Tongue (tissue), 2 donors: Measurements from ENCODE around the gene WDR82. TPM values are rescaled to one million over a fixed set of nuclear protein-coding genes. Genes with fewer than 3 reads are reported as not detected.

ENCODE experiments used
- DNase-seq: peaks from one replicate; pipeline ENCODE4 v3.0.0-alpha.2; 2015
- total RNA-seq: library from RNA; depleted of rRNA; stranded (reverse); fragments of >200 nt; gene quantifications from one replicate; pipeline ENCODE4 v1.2.3, GENCODE V29; 2014

Gene WDR82
- total RNA-seq, 1 donor from 2014 or later = 95.1 TPM

DNA sequence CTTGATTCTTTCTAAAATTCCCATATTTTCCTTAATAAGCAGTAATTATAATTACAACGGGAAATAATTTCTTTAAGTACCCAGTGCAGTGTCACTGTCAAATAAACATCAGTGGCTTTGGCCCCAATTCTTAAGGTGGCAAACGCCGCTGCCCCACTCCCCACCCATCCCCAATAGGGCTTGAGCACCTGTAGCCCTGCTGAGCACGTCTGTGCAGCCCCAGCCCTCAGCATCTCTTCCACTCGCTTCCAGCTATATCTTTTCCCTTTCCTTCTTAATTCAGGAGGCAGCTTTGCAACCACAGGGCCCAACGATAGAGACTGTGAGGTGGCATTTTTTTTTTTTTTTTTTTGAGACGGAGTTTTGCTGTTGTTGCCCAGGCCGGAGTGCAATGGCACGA, 23.8 kb downstream of the WDR82 start:
- no peak for DNase-seq

DNA sequence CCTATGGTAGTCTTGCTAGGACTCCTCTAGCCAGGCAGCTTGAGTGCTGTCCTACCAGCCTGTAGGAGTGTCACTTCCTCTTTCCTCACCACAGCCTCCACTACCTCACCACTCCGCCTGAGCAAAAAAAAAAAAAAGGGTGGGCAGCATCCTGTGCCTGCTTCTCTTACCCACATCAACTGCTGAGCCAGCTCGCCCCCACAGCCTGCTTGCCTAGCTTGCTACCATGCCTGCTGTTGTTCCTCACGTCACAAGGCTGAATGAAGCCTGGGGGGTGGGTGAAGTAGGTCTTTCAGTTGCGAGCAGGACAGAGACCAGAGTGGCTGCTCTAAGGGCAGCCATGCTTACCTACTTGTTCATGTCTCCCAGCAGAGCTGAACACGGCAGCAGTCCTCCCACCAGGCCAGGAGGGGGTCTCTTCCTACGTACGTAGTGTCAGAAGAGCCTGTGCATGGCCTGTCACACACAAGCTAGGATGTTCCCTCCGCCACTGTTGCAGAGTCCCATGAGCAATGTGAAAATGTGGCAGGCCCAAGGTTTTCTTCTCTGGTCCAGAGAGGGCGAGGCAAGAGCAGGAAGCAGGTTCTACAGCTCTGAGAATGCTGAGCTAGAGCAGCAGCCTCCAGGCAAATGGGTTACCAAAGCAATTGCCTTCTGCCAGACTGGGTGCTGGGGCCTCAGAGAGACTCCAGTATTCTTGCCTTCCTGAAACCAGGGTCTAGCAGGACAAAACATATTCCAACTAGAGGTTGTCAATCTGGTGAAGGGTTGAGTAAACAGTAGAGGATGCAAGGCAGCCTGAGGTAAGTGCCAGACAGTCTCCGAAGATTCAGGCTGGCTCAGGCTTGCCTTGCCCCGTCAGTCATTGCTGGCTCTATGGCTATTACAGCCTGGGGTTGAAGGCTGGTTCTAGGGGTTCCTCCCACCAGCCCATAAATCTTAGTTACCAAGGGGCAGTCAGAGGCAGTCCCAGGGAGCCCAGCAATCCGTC, 24.8 kb downstream of the WDR82 start:
- peak; percentile 30 for DNase-seq

DNA sequence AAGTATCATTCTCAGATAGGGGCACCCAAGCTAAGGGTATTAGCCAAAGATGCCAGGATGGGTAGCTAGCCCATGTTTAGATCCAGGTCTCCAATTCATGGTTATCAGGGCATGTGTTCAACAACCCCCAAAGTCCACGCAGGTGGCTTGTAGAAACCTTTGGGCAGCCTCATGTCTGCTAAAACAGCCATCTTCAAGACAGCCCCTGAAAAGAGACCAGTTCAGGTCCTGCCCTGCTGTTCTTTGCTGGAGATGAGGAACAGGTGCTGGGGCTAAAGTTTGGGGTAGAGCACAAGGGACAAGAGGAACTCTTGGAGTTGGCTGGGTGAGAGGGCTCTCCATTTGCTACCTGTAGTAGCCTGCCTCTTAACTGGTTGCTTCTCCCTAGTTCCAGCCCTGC, 28.3 kb downstream of the WDR82 start:
- no peak for DNase-seq

DNA sequence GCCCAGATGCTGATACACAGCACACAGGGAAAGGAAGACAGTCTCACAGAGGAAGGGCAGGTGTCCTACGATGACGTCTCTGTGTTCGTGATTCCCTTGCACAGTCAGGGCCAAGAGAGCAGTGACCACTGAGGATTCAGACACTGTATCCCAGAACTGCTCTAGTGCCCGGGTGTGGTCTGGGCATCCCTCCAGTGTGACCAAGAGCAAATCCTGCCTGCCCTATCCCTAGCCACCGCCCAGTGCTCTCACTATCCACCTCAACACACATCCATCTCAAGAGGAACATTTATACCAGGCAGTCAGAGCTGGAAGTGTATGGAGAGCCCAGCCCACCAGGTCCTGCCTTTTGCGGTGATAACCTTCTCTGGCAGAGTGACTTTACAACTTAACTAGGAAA, 28.8 kb downstream of the WDR82 start:
- DNase-seq = no peak

DNA sequence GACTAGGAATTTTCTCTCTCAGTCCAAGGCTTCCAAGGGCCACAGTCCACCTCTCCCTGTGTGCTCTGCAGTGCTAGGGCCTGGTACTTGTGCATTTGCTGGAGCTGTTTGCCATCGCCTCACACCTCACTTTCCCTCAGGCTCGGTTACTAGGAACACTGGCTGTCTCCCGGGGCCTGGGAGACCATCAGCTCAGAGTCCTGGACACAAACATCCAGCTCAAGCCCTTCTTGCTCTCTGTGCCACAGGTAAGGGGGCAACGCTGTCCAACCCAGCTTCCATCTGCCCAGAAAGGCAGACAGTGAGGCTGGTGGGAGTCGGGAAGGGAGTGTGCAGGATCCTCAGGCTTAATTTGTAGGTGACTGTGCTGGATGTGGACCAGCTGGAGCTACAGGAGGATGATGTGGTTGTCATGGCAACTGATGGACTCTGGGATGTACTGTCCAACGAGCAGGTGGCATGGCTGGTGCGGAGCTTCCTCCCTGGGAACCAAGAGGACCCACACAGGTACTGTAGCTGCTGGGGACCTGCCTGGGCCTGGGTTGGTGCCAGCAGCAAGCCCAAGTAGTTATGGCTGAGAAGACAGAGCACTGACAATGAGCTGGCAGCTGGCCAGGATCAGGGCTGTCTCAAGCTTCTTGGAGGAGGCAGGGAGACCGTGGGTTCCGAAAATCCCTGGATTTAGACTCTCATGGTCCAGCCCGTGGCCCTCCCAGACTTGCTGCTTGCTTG, 29.5 kb downstream of the WDR82 start:
- DNase-seq = no peak

DNA sequence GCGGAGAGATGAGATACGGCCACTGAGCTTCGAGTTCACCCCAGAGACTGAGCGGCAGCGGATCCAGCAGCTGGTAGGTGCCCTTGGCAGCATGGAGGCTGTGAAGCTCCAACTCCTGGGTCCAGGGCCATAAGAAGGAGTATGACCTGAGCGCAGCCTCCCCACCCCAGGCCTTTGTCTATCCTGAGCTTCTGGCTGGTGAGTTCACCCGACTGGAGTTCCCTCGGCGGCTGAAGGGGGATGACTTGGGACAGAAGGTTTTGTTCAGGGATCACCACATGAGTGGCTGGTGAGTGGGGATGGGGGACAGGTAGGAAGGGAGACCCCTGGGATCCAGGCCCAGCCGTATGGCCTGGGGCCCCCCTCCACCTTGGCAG, 30.3 kb downstream of the WDR82 start:
- DNase-seq = no peak

DNA sequence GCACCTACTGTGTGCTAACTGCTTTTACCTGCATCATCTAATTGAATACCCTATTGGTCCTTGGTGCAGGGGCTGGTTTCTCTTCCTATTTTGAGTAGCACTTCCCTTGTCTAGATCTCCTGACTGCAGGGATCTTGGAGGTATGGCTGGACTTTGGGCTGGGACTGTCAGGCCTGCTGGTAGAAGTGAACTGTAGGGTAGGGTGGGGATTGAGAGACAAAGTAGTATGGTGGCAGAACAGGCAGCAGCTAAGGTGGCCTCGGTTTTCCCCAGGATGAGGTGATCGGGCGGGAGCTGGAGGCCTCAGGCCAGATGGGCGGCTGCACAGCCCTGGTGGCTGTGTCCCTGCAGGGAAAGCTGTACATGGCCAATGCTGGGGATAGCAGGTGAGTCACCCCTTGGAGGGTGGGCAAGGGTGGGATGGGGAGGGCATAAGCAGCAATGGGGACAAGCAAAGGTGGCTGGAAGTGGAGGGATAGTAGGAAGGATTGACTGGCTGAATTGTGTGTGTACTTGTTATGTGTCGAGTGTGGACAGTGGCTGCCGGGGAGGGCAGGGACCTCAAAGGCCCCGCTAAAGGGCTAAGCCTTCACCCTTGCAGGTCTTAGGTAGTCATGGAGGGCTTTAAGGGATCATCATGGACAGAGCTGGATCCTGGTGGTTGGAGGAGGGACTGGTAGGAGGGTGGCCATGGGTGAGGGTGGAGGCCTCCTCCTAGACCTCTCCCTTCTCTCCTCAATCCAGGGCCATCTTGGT, 30.9 kb downstream of the WDR82 start:
- no peak for DNase-seq

DNA sequence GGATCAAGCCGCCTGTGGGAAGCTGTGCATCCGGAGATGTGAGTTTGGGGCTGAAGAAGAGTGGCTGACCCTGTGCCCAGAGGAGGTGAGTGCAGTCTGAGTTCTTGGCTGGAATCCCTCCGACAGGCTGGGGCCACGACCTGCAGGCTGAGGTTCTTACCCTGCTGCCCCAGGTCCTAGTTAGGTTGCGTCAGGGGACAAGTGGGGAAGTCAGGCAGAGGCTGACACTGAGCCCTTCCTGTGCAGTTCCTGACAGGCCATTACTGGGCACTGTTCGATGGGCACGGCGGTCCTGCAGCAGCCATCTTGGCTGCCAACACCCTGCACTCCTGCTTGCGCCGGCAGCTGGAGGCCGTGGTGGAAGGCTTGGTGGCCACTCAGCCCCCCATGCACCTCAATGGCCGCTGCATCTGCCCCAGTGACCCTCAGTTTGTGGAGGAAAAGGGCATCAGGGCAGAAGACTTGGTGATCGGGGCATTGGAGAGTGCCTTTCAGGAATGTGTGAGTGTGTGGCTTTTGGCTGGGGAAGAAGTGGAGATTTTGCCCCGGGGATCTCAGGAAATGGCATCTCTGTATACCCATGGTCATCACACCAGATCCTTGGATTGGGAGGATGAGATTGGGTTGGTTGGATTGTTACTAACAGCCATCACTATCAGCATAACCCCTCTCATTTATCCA, 31.6 kb downstream of the WDR82 start:
- no peak for DNase-seq

DNA sequence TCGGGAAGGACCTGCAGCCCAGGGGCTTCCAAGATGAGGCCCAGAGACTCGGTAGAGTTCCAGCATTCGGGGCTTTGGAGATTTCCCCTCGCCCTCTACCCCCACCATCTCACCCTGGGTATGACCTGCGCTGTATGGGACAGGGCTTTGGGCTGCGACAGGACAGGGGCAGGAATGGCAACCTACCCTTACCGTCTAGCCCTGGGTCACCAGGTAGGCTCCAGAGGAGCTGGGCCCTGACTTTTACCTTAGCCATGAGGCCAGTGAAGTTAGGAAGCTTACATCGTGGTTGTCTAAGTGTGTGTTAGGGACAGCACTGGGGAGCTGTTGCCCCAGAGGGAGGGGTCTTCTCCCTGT, 32.2 kb downstream of the WDR82 start:
- no peak for DNase-seq

DNA sequence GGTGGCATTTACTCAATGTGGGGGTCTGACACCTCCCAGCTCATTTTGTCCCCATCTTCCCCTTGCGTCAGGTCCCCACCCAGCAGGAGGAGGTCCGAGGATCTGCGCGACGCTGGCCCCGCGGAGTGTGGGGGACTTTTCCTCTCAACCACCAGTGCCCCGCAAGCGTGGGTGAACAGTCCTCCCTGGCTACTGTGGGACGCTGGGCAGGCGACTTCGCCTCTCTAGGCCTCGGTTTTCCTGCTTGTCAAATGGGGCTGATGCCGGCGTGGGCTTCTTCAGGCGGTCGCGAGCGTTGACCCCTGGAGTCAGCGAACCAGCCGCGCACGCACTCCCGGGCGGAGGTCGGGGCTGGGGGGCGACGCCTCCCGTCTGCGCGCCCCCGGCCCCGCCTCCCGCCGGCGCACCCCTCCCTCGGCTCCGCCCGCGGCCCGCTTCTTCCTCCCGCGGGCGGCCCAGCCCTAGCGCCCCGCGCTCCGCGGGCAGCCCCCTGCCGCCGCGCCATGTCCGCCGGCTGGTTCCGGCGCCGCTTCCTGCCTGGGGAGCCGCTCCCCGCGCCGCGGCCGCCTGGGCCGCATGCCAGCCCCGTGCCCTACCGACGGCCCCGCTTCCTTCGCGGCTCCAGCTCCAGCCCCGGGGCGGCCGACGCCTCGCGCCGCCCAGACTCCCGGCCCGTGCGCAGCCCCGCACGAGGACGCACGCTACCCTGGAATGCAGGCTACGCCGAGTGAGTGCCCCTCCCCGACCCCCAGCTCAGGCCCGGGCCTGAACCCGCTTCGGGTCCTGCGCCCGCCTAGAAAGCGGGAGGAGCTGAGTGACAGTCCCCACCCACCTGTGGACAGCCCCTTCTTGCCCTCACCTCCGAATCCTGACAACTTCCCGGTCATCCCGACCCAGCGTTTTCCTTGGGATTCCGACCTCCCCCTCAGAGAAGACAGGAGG, 32.9 kb downstream of the WDR82 start, which contains the start of gene PPM1M:
TSS of gene PPM1M (plus strand) at position 438 of the 942 bp plus-strand sequence. CDS start at position 504, 66 bp downstream.
- DNase-seq = peak; percentile 58

DNA sequence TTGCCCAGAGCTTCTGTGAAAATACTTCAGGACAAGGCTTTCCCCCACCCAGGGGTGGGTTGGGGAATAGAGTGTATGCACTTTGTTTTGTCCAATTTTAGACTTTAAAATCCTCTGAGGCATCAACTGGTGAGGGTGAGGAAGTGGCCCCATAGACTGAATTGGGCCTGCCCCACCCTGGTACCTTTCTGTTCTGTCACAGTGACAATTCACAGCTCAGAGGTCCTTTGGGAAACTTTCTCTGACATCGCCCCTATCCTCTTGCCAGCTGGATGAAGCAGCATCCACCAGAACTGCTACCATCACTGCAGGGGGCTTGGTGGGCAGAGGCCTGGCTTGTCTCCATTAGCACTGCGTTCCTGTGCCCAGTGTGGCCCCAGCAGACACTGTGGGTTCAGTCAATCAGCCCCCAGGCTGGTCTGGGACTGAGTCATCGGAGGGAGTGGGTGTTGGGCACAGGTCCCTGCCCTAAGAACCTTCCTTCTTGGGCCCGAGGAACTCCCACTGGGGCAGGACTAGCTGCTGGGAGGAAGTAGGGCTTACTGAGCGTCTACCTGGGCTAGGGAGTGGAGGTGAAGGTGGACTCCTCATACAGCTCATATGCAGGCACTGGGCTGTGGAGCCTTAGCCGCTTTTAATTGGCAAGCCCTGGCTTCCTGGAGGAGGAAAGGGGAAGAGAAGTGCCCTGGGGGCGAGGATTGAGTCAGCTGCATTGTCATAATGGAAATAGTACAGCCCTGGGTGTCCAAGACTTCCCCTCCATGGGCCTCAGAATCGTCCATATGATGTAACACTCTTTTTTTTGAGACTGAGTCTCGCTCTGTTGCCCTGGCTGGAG, 34.4 kb downstream of the WDR82 start:
- DNase-seq = no peak

DNA sequence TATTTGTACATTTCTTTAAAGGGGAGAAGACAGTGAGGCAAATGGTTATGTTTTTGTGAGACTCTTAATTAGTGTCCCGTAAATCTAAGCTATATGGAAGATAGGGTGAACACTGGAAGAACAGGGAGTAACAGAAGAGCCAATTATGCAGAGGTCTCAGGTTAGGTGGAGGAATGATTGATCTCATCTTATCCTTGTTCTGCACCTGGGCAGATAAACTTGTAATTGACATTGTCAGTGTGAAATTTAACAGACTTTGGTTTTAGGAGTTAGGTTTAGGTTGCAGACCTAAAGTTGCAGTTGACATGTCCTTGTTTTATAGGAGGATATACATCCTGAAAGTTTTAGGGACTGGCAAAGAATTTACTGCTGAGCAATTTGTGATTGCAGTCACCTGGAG, 36.4 kb downstream of the WDR82 start:
- no peak for DNase-seq

DNA sequence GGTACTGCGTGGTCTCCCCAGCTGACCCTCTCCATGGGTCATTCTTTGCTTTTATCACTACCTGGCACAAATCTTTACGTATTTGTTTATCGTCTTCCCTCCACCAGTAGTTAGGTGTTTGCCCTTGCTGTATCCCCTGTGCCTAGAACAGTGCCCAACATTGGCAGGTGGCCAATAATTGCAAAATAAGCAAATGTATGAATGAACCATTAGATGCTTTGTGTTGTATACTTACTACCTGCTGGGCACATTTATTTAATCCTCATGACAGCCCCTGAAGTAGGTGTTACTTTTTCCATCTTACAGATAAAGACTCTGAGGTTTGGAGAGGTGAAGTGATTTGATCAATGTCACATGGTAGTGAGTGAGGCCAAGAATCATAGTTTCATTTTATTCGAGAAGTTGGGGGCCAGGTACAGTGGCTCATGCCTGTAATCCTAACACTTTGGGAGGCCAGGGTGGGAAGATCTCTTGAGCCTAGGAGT, 37.5 kb downstream of the WDR82 start:
- no peak for DNase-seq

DNA sequence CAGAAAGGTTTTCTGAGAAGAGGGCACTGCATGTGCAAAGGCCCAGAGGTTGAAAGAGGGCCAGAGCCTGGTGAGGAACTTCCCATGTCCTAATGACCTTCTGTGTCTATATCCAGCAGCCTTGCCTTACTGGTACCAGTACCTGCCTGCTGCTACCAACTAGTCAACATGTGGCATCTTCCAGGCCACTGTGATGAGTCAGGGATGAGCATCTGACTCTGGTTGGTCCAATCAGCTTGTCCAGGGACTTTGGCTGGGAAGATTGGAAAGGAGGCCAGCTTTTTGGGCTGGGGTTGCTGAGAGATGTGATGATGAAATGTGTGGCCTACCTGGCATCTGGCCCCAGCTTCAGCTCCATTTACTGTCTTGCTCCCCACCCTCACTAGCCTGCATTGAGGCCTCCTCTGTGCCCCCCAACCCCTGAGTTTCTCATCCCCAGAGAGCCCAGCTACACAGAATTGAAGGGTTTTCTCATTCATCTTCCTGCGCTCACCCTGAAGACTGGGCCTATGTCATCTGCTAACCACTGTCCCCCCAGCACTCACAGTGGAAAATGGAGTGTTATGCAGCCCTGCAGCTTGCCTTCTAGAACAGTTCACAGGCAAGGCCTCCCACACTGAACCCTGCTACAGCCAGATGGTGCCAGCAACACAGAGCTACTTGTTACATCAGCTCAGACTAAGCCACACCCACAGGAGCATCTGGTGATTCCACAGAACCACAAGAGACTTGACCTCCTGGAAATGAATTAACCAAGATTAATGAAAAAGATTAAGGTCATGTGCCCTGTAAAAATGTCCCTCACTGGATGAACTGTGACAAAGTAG, 38.2 kb downstream of the WDR82 start:
- no peak for DNase-seq

DNA sequence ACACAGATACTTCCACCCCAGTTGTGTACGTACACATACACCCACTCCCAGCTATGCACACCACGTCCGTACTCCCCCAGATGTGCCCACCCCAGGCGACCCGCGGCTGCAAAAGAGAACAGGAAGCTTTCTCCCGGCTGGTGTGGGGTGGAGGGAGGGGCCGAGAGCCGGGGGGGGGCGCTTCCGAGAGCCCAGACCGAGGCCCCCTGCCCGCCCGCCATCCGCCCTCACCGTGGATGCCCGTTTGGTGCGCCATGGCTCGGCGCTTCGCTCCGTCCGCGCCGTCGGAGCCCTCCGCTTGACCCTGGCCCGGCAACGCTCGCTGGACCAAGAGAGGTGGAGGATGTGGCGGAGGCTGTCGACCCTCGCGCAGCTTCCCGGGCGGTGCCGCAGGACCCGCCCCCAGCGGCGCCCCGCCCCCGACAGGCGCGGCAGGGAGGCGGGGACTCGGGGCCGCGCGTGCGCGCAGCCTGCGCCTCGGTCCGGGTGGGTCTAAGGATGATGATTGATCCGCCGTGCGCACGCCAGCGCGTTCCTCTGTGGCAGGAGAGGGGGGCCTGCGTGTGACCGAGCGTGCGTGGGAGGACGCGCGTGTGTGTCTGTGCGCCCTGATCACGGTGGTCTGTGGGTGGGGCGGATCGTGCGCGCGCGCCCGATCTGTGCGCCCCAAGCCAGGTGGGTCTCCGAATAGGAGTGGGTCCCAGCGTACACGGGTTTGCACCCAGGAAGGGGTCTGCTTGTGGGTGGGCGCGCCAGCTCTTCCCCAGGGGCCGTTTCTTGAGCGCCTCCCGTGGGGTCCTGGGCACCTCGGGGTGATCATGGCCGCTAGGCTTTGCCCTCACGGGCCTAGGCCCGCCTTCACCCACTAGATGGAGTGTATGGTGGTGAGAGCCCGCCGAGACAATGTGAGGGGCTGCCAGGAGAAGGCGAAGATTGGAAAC, 39.4 kb downstream of the WDR82 start, which contains the start of gene TWF2:
TSS of gene TWF2 (minus strand) at position 398 of the 941 bp plus-strand sequence. CDS start at position 256, 142 bp downstream.
- DNase-seq = peak; percentile 92

DNA sequence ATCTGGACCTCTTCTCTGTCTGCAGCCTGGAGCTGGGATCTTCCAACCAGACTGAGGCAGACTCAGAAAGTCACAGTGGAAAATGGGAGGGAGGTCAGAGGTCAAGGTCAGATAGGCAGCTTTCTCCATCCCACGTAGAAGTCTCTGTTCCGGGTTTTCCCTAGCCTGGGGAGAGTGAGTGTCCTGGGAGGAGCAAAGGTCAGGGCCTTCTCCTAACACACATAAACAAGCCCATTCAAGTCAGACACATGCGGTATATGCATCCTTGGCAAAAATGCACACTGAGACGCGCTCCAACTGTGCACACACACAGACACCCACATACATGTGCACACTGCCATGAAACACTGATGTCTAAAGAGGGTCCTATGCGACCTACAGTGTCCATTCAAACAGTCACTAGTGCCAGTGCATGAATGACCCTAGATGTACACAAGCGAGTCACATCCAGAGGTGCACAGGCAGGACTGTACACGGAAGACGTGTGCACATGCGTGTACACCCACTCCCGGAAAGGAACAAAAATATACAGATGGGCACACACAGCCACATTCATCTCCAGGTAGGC, 40.2 kb downstream of the WDR82 start:
- DNase-seq = no peak

DNA sequence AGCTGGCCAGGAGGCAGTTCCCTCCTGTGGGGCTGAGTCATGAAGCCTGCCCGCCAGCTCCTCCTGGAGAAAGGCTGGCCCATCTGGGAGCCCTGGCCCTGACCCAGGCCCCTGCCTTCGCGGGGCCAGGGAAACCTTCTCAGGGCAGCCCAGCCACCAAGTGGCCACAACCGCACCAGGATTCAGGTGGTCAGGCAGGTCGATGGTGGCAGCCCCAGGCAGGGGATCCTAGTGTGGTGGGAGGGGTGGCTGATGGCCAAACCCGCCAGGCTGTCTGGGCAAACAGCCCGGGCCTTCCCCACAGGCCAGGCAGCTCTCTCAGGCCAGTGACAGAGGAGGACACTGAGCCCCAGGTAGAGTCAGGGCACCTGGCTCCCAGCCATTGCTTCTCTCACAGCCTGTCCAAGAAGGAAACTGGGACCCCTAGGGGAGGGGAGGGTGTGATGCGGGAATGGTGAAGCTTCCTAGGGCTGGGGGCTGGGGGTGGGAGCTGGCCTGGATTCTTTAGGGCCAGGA, 40.7 kb downstream of the WDR82 start:
- DNase-seq = no peak
